Measurements from ENCODE around the gene LCLAT1. TPM values are rescaled to one million over a fixed set of nuclear protein-coding genes. Genes with fewer than 3 reads are reported as not detected.

LCLAT1 gene
- total and polyA plus RNA-seq, 2 of the 4 experiments (the other 2 are of a cell fraction) = 7.5 to 11.5 TPM

DNA sequence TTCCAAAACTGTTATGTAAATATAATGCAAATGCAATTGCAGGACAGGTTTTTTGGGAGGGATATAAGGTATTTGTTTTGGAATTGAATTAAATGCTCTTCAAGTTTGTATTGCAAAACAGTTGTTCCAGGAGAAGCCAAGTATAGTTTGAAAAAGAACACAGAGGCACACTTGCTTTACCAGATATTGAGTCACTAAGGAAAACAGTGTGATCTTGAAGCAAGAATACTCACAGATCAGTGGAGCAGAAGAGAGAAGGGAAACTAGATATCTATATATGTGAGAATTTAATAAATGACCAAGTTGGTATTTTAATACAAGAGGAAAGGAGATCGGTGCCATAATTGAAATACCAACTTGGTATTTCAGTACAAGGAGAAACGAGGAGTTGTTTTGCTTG lies 181.3 kb downstream of the LCLAT1 start:
- Histone ChIP-seq H3K4me3 (ENCODE audit: insufficient read depth, low read depth, low read length) (no peak overlapping the region), H3K9me1 (ENCODE audit: insufficient read depth, low read length) (no peaks in the 10 kb centered on the region), H3K9me3 (ENCODE audit: control insufficient read depth, insufficient read depth, low read length) (no peaks in the 10 kb centered on the region), H3K9ac (ENCODE audit: low read depth, low read length) (no peak overlapping the region), H4K91ac (ENCODE audit: insufficient read depth, low read depth, low read length) (no peak overlapping the region), H3K27ac (ENCODE audit: insufficient read depth, low read length) (no peak overlapping the region), H3K18ac (ENCODE audit: low read depth, low read length) (no peak overlapping the region), H4K8ac (ENCODE audit: low read depth in 2 of 2, low read length in 2 of 2) (no peak overlapping the region), H2AK9ac (replicated peaks; ENCODE audit: low read depth, low read length, poor library complexity) (no peak overlapping the region), H4K20me1 (ENCODE audit: insufficient read depth, low read length) (no peaks in the 10 kb centered on the region), H3K4me2 (ENCODE audit: low read depth, low read length) (no peak overlapping the region), H2BK5ac (ENCODE audit: low read depth, low read length, poor library complexity, severe bottlenecking) (no peak overlapping the region), H3K4me1 (ENCODE audit: control insufficient read depth, insufficient read depth, low read length) (peaks cover 2% of the 10 kb centered on the region; the same call in 1 of the 2 replicates), H3K79me1 (ENCODE audit: low read depth in 1 of 2, low read length in 2 of 2) (peaks cover 0 to 3% of the 10 kb centered on the region in 2 experiments; a peak in 1 of 4 replicates), H3K14ac (replicated peaks; ENCODE audit: low read depth, low read length) (no peak overlapping the region), H3K4ac (ENCODE audit: low read depth, low read length) (no peak overlapping the region), H3K56ac (ENCODE audit: extremely low read depth, insufficient read depth, low read length) (no peak overlapping the region), H2BK120ac (ENCODE audit: low read depth, low read length) (no peak overlapping the region), H2AFZ (replicated peaks; ENCODE audit: low read length, poor library complexity) (no peak overlapping the region), H2BK20ac (ENCODE audit: low read depth, low read length) (no peak overlapping the region), H3K27me3 (ENCODE audit: control insufficient read depth, insufficient read depth, low read length) (no peaks in the 10 kb centered on the region), H4K5ac (ENCODE audit: low read depth, low read length) (no peak overlapping the region), H2BK15ac (ENCODE audit: low read depth, low read length) (no peak overlapping the region), H3K23ac (ENCODE audit: low read depth, low read length) (no peak overlapping the region), H3K36me3 (ENCODE audit: control insufficient read depth, insufficient read depth, low read length) (no peaks in the 10 kb centered on the region), H2AK5ac (ENCODE audit: low read depth, low read length) (no peak overlapping the region)
- in situ Hi-C loops (cut with MboI; ENCODE audit: low sequenced_read_pairs) (no loop called here), intact Hi-C loops (cut with micrococcal nuclease) (no loop called here), dilution Hi-C loops (cut with HindIII; ENCODE audit: low sequenced_read_pairs, unreplicated experiment) (no loop called here)
- no TSS peak for BruUV-seq (replicated peaks)
- ChIA-PET POLR2A (ENCODE audit: unreplicated experiment) (no interaction called here), CTCF (no interaction called here)
- TF ChIP-seq SMC3 (IDR thresholded peaks at IDR 0.05; ENCODE audit: low read depth, low read length) (no peak), MXI1 (IDR thresholded peaks at IDR 0.05; ENCODE audit: borderline replicate concordance, low read depth, low read length) (no peak), CHD1 (IDR thresholded peaks at IDR 0.05; ENCODE audit: low read depth, low read length) (no peak), CEBPB (IDR thresholded peaks at IDR 0.05; ENCODE audit: low read depth, low read length) (no peak), FOS (IDR thresholded peaks at IDR 0.05; ENCODE audit: low read depth, low read length) (no peak), MAZ (IDR thresholded peaks at IDR 0.05; ENCODE audit: borderline replicate concordance, low read depth, low read length) (no peak), BHLHE40 (IDR thresholded peaks at IDR 0.05; ENCODE audit: low read depth, low read length) (no peak), RFX5 (IDR thresholded peaks at IDR 0.05; ENCODE audit: low read depth, low read length) (no peak), NFE2L2 (IDR thresholded peaks at IDR 0.05; ENCODE audit: low read depth, low read length) (no peak), POLR2A (IDR thresholded peaks at IDR 0.05; ENCODE audit: low read depth, low read length) (no peak), RCOR1 (IDR thresholded peaks at IDR 0.05; ENCODE audit: insufficient replicate concordance, low read length) (no peak), RAD21 (IDR thresholded peaks at IDR 0.05; ENCODE audit: low read length) (no peak), MAFK (IDR thresholded peaks at IDR 0.05; ENCODE audit: low read depth, low read length) (no peak)
- TF ChIP-seq, protein P1, sequence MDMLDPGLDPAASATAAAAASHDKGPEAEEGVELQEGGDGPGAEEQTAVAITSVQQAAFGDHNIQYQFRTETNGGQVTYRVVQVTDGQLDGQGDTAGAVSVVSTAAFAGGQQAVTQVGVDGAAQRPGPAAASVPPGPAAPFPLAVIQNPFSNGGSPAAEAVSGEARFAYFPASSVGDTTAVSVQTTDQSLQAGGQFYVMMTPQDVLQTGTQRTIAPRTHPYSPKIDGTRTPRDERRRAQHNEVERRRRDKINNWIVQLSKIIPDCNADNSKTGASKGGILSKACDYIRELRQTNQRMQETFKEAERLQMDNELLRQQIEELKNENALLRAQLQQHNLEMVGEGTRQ (IDR thresholded peaks at IDR 0.05; ENCODE audit: low read depth, low read length) = no peak
- TF ChIP-seq, protein P2, sequence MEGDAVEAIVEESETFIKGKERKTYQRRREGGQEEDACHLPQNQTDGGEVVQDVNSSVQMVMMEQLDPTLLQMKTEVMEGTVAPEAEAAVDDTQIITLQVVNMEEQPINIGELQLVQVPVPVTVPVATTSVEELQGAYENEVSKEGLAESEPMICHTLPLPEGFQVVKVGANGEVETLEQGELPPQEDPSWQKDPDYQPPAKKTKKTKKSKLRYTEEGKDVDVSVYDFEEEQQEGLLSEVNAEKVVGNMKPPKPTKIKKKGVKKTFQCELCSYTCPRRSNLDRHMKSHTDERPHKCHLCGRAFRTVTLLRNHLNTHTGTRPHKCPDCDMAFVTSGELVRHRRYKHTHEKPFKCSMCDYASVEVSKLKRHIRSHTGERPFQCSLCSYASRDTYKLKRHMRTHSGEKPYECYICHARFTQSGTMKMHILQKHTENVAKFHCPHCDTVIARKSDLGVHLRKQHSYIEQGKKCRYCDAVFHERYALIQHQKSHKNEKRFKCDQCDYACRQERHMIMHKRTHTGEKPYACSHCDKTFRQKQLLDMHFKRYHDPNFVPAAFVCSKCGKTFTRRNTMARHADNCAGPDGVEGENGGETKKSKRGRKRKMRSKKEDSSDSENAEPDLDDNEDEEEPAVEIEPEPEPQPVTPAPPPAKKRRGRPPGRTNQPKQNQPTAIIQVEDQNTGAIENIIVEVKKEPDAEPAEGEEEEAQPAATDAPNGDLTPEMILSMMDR (conservative IDR thresholded peaks at IDR 0.05; ENCODE audit: low read depth, low read length) = no peak
- TF ChIP-seq, protein P3, sequence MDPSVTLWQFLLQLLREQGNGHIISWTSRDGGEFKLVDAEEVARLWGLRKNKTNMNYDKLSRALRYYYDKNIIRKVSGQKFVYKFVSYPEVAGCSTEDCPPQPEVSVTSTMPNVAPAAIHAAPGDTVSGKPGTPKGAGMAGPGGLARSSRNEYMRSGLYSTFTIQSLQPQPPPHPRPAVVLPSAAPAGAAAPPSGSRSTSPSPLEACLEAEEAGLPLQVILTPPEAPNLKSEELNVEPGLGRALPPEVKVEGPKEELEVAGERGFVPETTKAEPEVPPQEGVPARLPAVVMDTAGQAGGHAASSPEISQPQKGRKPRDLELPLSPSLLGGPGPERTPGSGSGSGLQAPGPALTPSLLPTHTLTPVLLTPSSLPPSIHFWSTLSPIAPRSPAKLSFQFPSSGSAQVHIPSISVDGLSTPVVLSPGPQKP (IDR thresholded peaks at IDR 0.05; ENCODE audit: borderline replicate concordance, low read depth, low read length) = no peak
- no CpG with 5 or more reads among the region's 2 CpGs for WGBS, 2 experiments (ENCODE audit: extremely low coverage in 2 of 2, insufficient read length in 1 of 2)
- no peak; the same call in 1 of the 2 replicates for ATAC-seq (ENCODE audit: low read depth)
- peak; percentile 31 for DNase-seq
